Activated naive CD4-positive, alpha-beta T cell treated with anti-CD3 and anti-CD28 coated beads, Interleukin-2, amount 10 ng/mL, durations not matched to agents 5 hours and 36 hours (primary cell): ENCODE results near the gene CCL4. TPM values are rescaled to one million over a fixed set of nuclear protein-coding genes. Genes with fewer than 3 reads are reported as not detected.

Experiments
- total RNA-seq, 2 experiments: library from RNA; stranded (reverse); gene quantifications; one replicate each; pipeline ENCODE4 v1.2.3, GENCODE V29; 2021

The CCL4 gene
- 1 to 10 TPM; 3.1 to 3.6 TPM for total RNA-seq

DNA sequence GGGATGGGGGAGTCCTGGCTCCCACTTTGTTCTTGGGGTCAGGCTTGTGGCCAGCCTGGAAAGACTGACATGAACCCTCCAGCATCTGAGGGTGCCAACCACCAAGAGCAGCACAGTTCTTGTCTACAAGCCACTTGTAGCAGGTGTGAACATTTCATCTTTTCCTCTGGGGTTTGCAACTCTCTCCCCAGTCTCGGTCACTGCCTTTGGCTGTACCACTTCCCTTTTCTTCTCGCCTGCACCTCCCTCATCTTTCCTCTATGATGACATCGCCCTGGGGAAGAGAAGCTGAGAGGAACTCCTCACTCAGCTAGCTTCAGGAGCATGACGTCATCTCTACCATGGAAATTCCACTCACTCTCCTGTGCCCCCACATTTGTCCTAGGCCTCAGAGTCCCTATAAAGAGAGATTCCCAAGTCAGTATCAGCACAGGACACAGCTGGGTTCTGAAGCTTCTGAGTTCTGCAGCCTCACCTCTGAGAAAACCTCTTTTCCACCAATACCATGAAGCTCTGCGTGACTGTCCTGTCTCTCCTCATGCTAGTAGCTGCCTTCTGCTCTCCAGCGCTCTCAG lies at the start of gene CCL4:
Gene CCL4, plus strand, starts transcription at position 427 of the 575 bp plus-strand sequence. Its CDS starts 79 bp downstream, at position 506.

GRCh38 chr17:36063786-36064541 lies 39.7 kb upstream of the CCL4 start, which contains the start of gene CCL18:
CCL18 (plus strand) TSS chr17:36064272; CDS start chr17:36064343, 71 bp downstream.

DNA sequence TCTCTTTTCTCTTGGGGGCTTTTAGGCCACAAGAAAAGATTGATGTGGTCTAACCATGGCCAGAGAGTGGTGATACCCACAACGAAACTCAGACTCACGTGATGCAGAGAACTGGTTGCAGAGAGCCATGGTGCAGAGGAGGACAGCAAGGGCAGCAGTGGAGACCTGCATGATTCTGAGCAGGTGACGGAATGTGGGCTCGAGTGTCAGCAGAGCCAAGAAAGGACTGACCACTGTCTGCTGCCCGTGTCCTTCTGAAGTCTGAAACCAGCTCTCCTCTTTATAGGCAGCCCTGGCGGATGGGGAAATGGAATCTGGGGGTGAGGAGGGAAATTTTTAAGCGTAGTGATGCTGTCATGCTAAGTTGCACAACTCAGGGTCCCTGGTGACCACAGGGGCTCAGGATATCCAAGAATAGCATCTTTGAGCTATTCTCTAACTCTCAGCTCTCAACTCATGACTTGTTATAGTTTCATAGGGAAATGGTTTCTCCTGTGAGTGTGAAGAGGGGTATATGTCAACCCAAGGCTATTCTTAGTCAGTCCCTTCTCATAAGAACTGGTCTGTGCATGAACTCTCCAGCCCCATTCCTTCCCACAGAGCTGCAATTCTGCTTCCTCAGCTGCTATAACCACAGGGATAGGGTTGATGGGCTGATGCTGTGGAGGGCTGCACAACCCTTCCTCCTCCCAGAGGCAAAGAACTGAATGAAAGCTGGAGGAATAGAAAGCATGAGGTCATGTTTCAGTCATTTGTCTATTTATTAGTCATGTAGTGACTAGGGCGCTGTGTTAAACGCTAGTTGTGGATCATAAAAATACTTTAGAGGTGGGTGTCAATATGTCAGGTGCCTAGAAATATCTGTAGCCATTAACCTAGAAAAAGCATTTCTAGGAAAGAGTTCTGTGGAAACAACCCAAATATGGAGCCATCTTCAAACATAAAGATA lies 13.5 kb upstream of the CCL4 start, which contains the start of gene CCL3:
Gene CCL3, minus strand, starts transcription at position 256 of the 949 bp plus-strand sequence. Its CDS starts 85 bp downstream, at position 171.

Other genes starting within 250 kb of the CCL4 start
- under 1 TPM in 1 of 2 experiments, not detected in 1; 0.22 TPM for gene HEATR9, start 234.9 kb upstream of the CCL4 start, total RNA-seq
- 10 to 100 TPM; 30.5 to 32.7 TPM for gene CCL5, start 223.5 kb upstream of the CCL4 start, total RNA-seq
- gene RDM1, start 173.1 kb upstream of the CCL4 start, total RNA-seq, result 10 to 100 TPM in 1 of 2 experiments, 1 to 10 TPM in 1; 9.1 to 10.5 TPM
- gene LYZL6, start 160.1 kb upstream of the CCL4 start, total RNA-seq, result not detected
- gene CCL16, start 122.3 kb upstream of the CCL4 start, total RNA-seq, result not detected
- not detected for gene CCL14, start 117.1 kb upstream of the CCL4 start, total RNA-seq
- not detected for gene CCL15, start 102.3 kb upstream of the CCL4 start, total RNA-seq
- gene CCL23, start 85.9 kb upstream of the CCL4 start, total RNA-seq, result not detected
- gene CCL18, start 39.6 kb upstream of the CCL4 start, total RNA-seq, result not detected
- 1 to 10 TPM; 7.3 to 8.8 TPM for gene CCL3, start 13.7 kb upstream of the CCL4 start, total RNA-seq
- 1 to 10 TPM; 8.1 to 8.4 TPM for gene TBC1D3B, start 72.8 kb downstream of the CCL4 start, total RNA-seq
- gene CCL3L1, start 92.9 kb downstream of the CCL4 start, total RNA-seq, result under 1 TPM in 1 of 2 experiments, not detected in 1; 0.28 TPM
- gene CCL4L2, start 107.2 kb downstream of the CCL4 start, total RNA-seq, result not detected
- gene TBC1D3I, start 160.7 kb downstream of the CCL4 start, total RNA-seq, result under 1 TPM; 0.17 to 0.18 TPM
- gene TBC1D3G, start 220.1 kb downstream of the CCL4 start, total RNA-seq, result not detected